ENCODE data around the gene SLC66A1.

The SLC66A1 gene

DNA sequence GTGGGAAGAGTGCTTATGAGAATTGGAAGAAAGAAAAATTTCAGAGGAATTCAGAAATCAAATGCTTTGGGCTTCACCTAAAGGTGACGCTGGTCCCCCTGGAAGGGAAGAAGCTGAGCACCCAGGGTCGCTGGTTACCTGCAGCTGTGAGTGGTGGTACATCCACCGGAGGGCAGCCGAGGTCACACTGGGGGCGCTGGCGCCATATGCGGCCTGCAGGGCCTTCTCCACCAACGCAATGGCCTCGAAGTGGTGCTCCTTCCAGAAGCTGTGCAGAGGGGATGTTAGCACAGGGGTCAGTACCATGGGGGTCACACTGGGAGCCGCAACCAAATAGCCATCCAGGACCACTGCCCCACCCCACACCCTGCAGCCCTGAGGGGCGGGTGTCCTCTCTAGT is 6.2 kb upstream of the SLC66A1 start:
- DNase-seq (ENCODE audit: low read depth) = no peak

GRCh38 chr1:19306941-19307340 is 5.2 kb upstream of the SLC66A1 start:
- DNase-seq (ENCODE audit: low read depth) = no peak

DNA sequence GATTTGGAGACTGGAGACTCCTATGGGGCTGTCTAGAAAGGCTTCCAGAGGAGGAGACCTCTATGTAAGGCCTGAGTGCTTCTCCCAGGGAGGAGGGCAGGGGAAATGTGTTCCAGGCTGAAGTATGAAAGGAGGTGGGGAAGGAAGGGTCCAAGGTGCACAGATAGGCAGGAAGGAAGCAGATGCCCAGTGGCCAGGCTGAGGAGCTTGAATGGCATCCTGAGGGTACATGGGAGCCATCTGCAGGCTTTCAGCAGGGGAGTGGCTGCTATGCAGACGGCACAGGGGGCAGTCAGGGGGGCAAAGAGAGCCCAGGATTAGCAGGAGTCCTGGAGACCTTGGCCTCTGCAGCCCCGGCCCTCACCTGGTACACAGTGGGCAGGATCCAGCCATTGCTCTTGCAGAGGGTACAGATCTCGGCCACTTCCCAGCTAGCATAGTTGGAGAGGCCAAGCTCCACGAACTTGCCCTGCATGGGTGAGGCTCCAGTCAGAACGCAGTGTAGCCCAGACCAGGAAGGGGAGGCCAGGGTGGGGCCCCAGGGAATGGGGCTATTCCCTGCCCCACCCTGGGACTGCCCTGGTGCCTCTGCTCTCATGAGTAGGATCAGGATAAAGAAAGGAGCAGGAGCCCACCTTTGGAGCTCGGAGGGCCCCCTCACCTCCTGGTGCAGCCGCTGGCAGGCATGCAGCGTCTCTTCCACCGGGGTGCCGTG is 4.2 kb upstream of the SLC66A1 start:
- DNase-seq (ENCODE audit: low read depth) = no peak

GRCh38 chr1:19308509-19308907 is 3.6 kb upstream of the SLC66A1 start:
- no peak for DNase-seq (ENCODE audit: low read depth)

DNA sequence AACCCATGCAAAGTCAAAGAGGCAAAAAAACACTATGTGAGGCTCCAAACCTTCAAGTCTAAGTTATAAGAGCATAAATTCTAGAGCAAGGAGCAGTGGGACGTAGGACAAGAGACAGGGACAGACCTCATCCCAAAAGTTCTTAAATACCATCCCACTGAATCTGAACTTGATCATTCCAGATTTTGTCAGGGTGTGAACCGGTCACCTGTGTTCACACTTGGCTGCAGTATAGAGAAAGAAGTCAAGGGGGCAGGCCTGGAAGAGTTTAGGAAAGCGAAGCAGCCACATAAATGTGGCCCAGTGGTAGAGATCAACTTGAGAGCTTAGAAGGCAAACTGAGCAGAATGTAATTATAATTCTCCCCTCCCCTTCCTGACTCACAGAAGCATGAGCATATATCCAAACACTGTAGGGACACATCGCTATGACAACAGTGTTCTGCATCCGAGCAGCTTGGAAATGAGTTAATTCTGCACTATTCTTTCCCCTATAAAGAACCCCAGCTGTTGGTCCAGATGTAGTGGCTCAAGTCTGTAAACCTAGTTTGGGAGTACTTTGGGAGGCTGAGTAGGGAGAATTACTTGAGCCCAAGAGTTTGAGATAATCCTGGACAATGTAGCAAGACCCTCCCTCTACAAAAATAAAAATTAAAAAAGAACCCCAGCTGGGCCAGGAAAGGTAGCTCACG is 2.9 kb upstream of the SLC66A1 start:
- DNase-seq (ENCODE audit: low read depth) = no peak

- no peak for DNase-seq (ENCODE audit: low read depth)
These were observed 2.1 kb upstream of the SLC66A1 start for GRCh38 chr1:19310061-19310460.

DNA sequence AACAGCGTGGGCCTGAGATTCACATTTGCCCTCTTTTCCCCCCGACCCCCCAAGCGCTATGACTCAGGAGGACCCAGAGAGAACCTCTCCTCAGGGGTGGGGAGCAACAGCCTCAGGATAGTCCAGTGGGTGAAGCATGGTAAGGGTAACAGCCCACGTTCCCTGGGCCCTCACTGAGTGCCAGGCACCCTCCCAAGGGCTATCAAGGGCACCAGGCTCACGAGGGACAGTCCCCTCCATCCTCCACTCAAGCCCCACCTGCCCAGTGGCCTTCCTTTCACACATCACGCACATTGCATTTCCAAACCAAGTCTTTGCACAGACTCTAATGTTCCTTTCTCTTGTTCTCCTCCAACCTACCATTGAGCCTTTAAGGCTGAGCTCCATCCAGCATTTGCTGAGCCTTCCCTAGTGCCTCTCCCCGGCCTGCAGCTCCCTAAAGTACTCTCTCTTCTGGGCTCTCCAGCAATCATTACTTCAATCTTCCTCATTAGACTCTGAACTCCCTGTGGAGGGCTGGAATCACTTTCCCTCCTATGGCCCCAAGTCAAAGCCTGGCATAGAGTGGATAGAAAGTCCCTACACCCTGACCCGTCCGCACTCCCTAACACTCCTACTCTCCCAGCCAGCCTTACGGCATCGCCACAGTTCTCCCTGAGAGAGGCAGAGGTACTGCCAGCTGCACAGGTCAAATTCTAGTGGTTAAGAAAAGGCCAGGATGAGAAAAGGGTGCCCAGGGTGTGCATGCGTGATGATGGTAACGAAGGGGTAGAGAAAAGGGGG is 1.2 kb upstream of the SLC66A1 start:
- no peak for DNase-seq (ENCODE audit: low read depth)

GRCh38 chr1:19311503-19311930 is 609 bp upstream of the SLC66A1 start:
- no peak for DNase-seq (ENCODE audit: low read depth)

GRCh38 chr1:19312782-19313635 is 883 bp downstream of the SLC66A1 start:
- no peak for DNase-seq (ENCODE audit: low read depth)

DNA sequence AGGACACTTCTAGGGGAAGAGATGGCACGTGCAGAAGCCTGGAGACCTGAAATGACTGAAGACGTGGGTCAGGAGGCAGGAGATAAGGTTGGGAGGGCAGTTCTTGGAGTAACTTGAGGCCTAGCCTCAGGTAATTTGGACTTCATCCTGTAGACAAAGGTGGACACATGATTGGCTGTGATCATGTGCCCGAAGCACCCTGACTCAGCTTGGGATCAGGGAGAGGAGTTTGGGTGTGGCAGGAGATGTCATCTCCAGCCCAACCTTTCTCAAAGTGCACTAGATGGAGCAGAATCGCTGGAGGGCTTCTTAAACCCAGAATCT is 1.5 kb downstream of the SLC66A1 start:
- no peak for DNase-seq (ENCODE audit: low read depth)

DNA sequence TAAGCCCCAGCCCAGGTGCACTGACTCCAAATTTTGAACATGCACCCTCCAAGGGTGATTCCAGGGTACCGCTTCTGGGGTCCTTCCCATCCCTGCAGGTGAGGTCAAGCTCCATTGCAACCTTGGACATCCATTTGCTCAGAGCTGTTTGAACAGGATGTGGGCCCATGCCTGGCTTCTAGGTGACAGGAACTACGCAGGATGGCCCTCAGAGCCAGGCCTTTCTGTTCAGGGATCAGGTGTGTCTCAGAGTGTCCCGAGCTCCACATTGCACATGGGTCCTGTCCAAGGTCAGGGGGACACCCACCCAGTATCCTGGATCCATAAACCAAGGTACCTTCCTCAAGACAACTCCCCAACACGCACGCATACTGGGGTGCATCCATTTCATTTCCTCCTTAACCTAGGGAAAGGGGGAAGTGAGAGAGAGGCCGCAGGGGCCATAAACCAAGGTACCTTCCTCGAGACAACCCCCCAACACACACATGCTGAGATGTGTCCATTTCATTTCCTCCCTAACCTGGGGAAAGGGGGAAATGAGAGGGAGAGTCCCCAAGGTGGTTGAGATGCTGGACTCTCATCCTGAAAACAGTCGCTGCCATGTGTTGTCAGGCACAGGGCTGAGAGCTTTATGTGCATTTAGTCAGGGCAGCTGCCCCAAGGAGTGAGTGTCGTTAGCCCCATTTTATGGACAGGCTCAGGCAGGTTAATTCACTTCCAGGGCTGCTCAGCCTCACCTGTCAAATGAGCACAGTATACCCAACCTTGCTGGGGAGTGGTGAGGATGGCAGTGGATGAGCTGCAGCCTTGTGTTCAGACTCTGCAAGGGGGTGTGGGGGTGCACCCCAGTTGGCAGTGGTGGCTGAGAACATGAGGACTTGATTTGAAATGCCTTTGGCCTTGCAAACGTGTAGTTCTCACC is 2.1 kb downstream of the SLC66A1 start:
- no peak for DNase-seq (ENCODE audit: low read depth)

- no peak for DNase-seq (ENCODE audit: low read depth)
These were observed 3.5 kb downstream of the SLC66A1 start for GRCh38 chr1:19315378-19316198.

- no peak for DNase-seq (ENCODE audit: low read depth)
These were observed 5.2 kb downstream of the SLC66A1 start for GRCh38 chr1:19317126-19317910.

DNA sequence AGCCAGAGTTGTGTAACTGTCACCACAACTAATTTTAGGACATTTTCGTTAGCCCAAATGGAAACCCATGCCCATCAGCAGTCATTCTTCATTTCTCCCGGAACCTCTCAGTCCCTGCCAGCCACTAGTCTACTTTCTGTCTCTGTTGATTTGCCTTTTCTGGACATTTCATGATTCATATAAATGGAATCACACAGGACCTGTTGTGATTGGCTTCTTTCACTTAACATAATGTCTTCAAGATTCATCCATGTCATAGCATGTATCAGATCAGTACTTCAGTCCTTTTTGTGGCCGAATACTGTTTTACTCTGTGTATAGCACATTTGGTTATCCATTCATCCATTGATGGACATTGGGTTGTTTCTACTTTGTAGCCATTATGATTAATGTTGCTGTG is 7.1 kb downstream of the SLC66A1 start:
- no peak for DNase-seq (ENCODE audit: low read depth)

DNA sequence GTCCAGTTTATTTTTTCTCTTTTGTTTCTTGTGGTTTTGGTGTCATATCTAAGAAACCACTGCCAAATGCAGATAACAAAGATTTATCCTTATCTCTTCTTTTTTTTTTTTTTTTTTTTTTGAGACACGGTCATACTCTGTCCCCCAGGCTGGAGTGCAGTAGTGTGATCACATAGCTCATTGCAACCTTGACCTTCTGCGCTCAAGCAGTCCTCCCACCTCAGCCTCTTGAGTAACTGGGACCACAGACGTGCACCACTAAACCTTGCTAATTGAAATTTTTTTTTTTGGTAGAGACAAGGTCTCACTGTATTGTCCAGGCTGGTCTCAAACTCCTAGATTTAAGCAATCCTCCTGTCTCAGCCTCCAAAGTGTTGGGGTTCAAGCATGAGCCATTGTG is 8.9 kb downstream of the SLC66A1 start:
- DNase-seq (ENCODE audit: low read depth) = no peak

DNA sequence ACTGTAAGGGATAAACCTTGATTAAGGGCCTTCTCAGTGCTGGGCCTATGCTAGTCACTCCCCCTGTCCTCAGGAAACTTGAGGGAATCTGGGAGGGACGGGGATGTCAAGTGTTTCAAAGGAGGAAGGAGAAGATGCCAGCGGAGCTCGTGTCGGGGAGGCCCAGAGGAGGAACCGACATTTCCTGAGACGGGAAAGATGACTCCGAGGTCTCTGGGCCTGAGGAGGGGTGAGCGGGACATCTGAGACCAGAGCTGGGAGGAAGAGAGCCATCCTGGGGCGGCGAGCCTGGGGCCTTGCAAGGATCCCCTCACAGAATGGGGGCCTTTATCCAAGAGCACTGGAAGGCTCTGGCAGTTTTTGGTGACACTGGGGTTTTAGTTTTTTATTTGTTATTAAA is 10.4 kb downstream of the SLC66A1 start:
- no peak for DNase-seq (ENCODE audit: low read depth)

DNA sequence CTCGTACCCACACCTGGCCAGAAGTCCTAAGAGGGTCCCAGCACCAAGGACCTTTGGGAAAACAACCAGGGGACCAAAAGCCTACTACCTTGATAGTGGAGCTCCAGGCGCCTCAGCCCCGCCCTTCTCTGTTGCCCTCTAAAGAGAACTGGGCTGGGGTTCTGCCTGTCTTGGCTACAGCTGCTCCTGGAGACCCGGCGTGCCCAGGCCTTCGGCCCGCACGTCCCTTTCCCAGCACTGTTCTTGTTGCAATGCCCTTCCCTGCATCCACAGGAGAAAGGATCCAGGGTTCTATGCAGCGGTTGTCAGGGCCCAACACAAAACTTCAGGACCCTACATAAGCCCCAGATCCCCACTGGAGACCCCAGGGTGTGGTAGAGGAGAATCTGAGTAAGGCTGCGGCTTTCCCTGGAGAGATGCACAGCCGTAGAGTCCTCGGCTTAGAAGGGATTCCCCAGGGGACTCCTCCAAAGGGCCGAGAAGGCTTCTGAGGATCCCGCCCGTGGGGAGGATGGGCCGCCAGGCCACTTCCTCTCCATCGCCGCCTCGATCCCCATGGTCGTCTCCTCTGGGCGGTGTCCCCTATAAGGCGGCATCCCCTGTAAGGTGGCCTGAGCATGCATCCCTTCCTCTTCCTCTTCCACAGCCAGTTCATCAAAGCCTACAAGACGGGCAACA is 12.0 kb downstream of the SLC66A1 start:
- no peak for DNase-seq (ENCODE audit: low read depth)

DNA sequence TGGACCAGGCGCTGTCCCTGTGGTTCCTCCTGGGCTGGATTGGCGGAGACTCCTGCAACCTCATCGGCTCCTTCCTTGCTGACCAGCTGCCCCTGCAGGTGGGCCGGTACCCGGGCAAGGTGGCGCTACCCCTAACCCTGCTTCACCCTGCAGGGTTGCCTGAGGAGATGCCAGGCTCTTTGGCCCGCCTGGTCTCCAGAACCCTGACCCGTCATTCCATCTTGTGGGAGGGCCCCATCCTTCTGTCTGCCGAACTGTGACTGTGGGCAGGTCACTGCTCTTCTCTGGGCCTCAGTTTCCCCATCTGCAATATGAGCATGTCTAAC is 12.5 kb downstream of the SLC66A1 start:
- no peak for DNase-seq (ENCODE audit: low read depth)

GRCh38 chr1:19325368-19325957 is 13.3 kb downstream of the SLC66A1 start:
- no peak for DNase-seq (ENCODE audit: low read depth)
